Astrocyte of the cerebellum (primary cell): ENCODE data around the gene VPS13D.

Experiments
- DNase-seq: peaks from one replicate; pipeline ENCODE4 v3.0.0-alpha.2; 2011; ENCODE audit warnings: low read depth
- H3K4me3 ChIP-seq: 2 replicates; pipeline ENCODE4 v1.5.1; 2011; ENCODE audit warnings: mild to moderate bottlenecking, low read depth, low read length, moderate library complexity
- CTCF ChIP-seq: IDR thresholded peaks from 2 replicates; pipeline ENCODE4 v1.5.1; 2012; ENCODE audit warnings: low read length, low read depth, moderate library complexity, mild to moderate bottlenecking; ENCODE audit errors: missing control alignments
- in situ Hi-C: cut with HindIII; loops from 2 replicates; pipeline ENCODE4 v1.10.0; 2017; ENCODE audit warnings: low sequenced_read_pairs

VPS13D gene

GRCh38 chr1:12368646-12369045, 138.8 kb downstream of the VPS13D start:
- in situ Hi-C loops: no loop called here
- no peak for DNase-seq

GRCh38 chr1:12369258-12369657, 139.4 kb downstream of the VPS13D start:
- no peak overlapping the region for H3K4me3 ChIP-seq
- no peak for DNase-seq

More at GRCh38 chr1:12368646-12369045, 138.8 kb downstream of the VPS13D start:
- no peak overlapping the region for H3K4me3 ChIP-seq
- no peak for TF ChIP-seq CTCF

GRCh38 chr1:12370333-12370975, 140.6 kb downstream of the VPS13D start:
- in situ Hi-C loops: no loop called here
- no peak for DNase-seq
- no peak overlapping the region for H3K4me3 ChIP-seq
- no peak for TF ChIP-seq CTCF

More at GRCh38 chr1:12369258-12369657, 139.4 kb downstream of the VPS13D start:
- in situ Hi-C loops: no loop called here
- TF ChIP-seq CTCF: no peak

GRCh38 chr1:12371053-12371452, 141.2 kb downstream of the VPS13D start:
- in situ Hi-C loops: no loop called here
- no peak overlapping the region for H3K4me3 ChIP-seq
- TF ChIP-seq CTCF: no peak
- DNase-seq: no peak

- TF ChIP-seq CTCF: no peak
- no peak for DNase-seq
- in situ Hi-C loops: no loop called here
- no peak overlapping the region for H3K4me3 ChIP-seq
Measured at GRCh38 chr1:12372180-12372579, 142.3 kb downstream of the VPS13D start.

- no peak overlapping the region for H3K4me3 ChIP-seq
- no peak for DNase-seq
- in situ Hi-C loops: no loop called here
- TF ChIP-seq CTCF: no peak
Measured at GRCh38 chr1:12372761-12373160, 142.9 kb downstream of the VPS13D start.
